B cell (primary cell): ENCODE measurements around the gene CFAP251.

Source experiments
- CTCF ChIP-seq: fragments of 200-600 bp; IDR thresholded peaks from one replicate; pipeline ENCODE4 v1.8.0; 2022; ENCODE audit warnings: antibody characterized with exemption, mild to moderate bottlenecking
- EZH2 ChIP-seq: IDR thresholded peaks from 2 replicates; pipeline ENCODE4 v1.6.1; 2012; ENCODE audit warnings: borderline replicate concordance, low read depth, mild to moderate bottlenecking, moderate library complexity, low read length; ENCODE audit not compliant: insufficient read depth, poor library complexity, severe bottlenecking

GRCh38 chr12:122013791-122014590 lies 95.6 kb downstream of the CFAP251 start:
- no peak for TF ChIP-seq CTCF
- no peak for TF ChIP-seq EZH2
